Suprapubic skin (tissue), 4 donors: Measurements from ENCODE around the gene CNP. TPM values are rescaled to one million over a fixed set of nuclear protein-coding genes. Genes with fewer than 3 reads are reported as not detected.

Experiments
- DNase-seq, 2 donors: peaks; one replicate each; pipeline ENCODE4 v3.0.0-alpha.2; 2019; ENCODE audit warnings: low spot score in 2 of 2
- H3K27ac ChIP-seq: fragments of 200-600 bp; sonication (generic); one replicate; pipeline ENCODE4 v1.5.1; 2019
- H3K27me3 ChIP-seq: fragments of 200-600 bp; sonication (generic); one replicate; pipeline ENCODE4 v1.5.1; 2019
- H3K36me3 ChIP-seq: fragments of 200-600 bp; sonication (generic); one replicate; pipeline ENCODE4 v1.5.1; 2019
- H3K4me1 ChIP-seq: fragments of 200-600 bp; sonication (generic); one replicate; pipeline ENCODE4 v1.5.1; 2019
- H3K4me3 ChIP-seq: fragments of 200-600 bp; sonication (generic); one replicate; pipeline ENCODE4 v1.5.1; 2019; ENCODE audit warnings: mild to moderate bottlenecking
- H3K9me3 ChIP-seq: fragments of 200-600 bp; sonication (generic); one replicate; pipeline ENCODE4 v1.5.1; 2019
- CTCF ChIP-seq, 2 donors: fragments of 200-600 bp in 1 of 2; fragments of 450-650 bp in 1 of 2; sonication (generic) in 1 of 2; IDR thresholded peaks; one replicate each; pipeline ENCODE4 v1.5.1; 2016 to 2019; ENCODE audit warnings: antibody characterized with exemption in 2 of 2, mild to moderate bottlenecking in 1 of 2, moderate library complexity in 1 of 2
- EP300 ChIP-seq: sonication (generic); formaldehyde crosslinking; IDR thresholded peaks from one replicate; pipeline ENCODE4 v1.6.1; 2017; ENCODE audit warnings: antibody characterized with exemption
- POLR2A ChIP-seq, 2 donors: fragments of 450-650 bp; IDR thresholded peaks; one replicate each; pipeline ENCODE4 v1.6.1; 2017; ENCODE audit warnings: antibody characterized with exemption in 2 of 2, mild to moderate bottlenecking in 2 of 2, moderate library complexity in 2 of 2
- POLR2AphosphoS5 ChIP-seq, 3 donors: sonication (generic); formaldehyde crosslinking; IDR thresholded peaks; one replicate each; pipeline ENCODE4 v1.6.1; 2017; ENCODE audit warnings: antibody characterized with exemption in 3 of 3
- WGBS: methylation state at CpG from one replicate; pipeline ENCODE4 v1.1.5; 2018; 5-methylcytosine and 5-hydroxymethylcytosine counted together
- total RNA-seq, 4 donors: library from RNA; depleted of rRNA; stranded (reverse); fragments of >200 nt; gene quantifications; one replicate each; pipeline ENCODE4 v1.1.0, GENCODE V29; 2016

The CNP gene
- total RNA-seq, 4 donors from 2014 or later: 44.3 to 55.1 (median 47.3) TPM

DNA sequence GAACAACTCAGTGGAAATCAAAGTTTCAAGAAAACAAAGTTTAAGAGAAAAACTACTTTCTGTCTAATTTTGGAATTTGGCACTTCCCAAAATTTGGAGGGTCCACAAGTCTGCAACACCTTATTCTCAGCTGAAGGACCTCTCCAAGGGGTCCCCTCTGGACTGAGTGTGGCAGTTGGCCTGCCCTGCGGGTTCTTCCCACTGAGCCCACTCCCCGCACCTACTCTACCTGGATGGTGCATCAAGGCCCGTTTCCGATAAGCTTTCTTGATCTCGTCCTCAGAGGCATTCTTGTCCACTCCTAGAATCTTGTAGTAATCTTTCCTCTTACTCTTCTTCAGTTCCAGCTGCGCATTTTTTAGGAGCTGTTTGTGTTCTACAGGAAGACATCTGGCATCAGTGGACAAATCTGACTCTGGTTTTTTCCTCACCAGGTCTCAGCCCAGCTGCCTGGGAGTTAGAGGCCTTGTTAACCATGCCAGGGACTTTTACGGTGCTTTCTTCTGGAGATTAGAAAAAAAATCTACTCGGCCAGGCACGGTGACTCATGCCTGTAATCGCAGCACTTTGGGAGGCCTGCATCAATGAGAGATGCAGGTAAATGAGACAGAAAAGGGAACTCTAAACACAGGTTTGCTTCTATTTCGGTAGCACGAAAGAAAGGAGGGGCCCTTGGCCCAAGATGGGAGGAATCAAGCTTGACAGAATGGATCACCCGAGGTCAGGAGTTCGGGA is 15.6 kb downstream of the CNP start:
- TF ChIP-seq POLR2A (IDR thresholded peaks at IDR 0.05): no peak
- no peak for TF ChIP-seq POLR2AphosphoS5 (IDR thresholded peaks at IDR 0.05)
- no peaks in the 10 kb centered on the region for H3K9me3 ChIP-seq
- H3K36me3 ChIP-seq: peaks cover 72% of the 10 kb centered on the region
- H3K27me3 ChIP-seq: no peaks in the 10 kb centered on the region
- DNase-seq: peak in 1 of 2 donors; percentile 52
- H3K4me1 ChIP-seq: peaks cover 13% of the 10 kb centered on the region
- H3K4me3 ChIP-seq: no peak overlapping the region
- WGBS: 59% methylated on average over 14 of the region's 14 CpGs
- H3K27ac ChIP-seq: no peak overlapping the region

DNA sequence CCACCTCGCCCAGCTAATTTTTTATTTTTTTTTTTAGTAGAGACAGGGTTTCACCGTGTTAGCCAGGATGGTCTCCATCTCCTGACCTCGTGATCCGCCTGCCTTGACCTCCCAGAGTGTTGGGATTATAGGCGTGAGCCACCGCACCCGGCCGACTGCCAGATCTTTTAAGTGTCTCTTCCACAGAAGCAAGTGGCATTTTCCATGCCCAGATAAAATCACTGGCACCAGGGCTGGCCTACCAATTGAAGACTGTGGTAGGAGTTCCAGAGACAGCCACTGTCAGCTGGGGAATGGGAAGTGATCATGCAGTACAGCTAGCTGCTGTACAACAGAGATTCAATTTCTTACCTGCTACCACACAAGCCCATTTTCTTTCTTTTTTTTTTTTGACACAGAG is 17.9 kb downstream of the CNP start:
- no peak for TF ChIP-seq POLR2AphosphoS5 (IDR thresholded peaks at IDR 0.05)
- TF ChIP-seq POLR2A (IDR thresholded peaks at IDR 0.05): no peak
- TF ChIP-seq CTCF (IDR thresholded peaks at IDR 0.05): no peak
- TF ChIP-seq EP300: no peak
- H3K27ac ChIP-seq: no peak overlapping the region
- no peaks in the 10 kb centered on the region for H3K27me3 ChIP-seq
- 95% methylated on average over 8 of the region's 8 CpGs for WGBS
- no peaks in the 10 kb centered on the region for H3K9me3 ChIP-seq
- H3K4me3 ChIP-seq: no peak overlapping the region
- H3K36me3 ChIP-seq: peaks cover 77% of the 10 kb centered on the region
- DNase-seq: peak in 1 of 2 donors; percentile 22
- H3K4me1 ChIP-seq: no peaks in the 10 kb centered on the region

GRCh38 chr17:41985919-41986318 is 19.3 kb downstream of the CNP start:
- peaks cover 78% of the 10 kb centered on the region for H3K36me3 ChIP-seq
- H3K27ac ChIP-seq: no peak overlapping the region
- no peaks in the 10 kb centered on the region for H3K4me1 ChIP-seq
- no peaks in the 10 kb centered on the region for H3K27me3 ChIP-seq
- no peak for DNase-seq
- no peak for TF ChIP-seq CTCF (IDR thresholded peaks at IDR 0.05)
- TF ChIP-seq EP300: no peak
- no peak for TF ChIP-seq POLR2AphosphoS5 (IDR thresholded peaks at IDR 0.05)
- TF ChIP-seq POLR2A (IDR thresholded peaks at IDR 0.05): no peak
- no peaks in the 10 kb centered on the region for H3K9me3 ChIP-seq
- no peak overlapping the region for H3K4me3 ChIP-seq
- WGBS: 86% methylated on average over 8 of the region's 8 CpGs

DNA sequence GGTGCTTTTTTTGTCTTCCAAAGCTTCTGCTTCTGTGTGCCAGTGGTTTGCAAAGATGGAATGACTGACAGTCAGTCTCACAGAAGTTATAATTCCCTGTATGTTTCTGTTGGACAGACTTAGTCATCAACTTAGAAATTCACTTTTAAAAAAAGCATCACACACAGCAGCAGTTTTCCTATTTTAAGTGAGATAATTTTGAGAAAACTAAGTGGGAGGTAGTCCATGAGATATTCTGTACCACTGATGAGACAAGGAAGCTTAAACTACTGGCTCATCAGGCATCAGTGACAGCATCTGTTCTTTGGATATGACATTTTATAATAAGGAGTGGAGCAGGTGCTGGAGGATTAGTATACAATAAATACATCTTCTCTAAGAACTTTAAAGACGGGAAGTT is 20.0 kb downstream of the CNP start:
- H3K4me1 ChIP-seq: no peaks in the 10 kb centered on the region
- no peaks in the 10 kb centered on the region for H3K9me3 ChIP-seq
- TF ChIP-seq EP300 (no peak), POLR2A (IDR thresholded peaks at IDR 0.05) (no peak)
- no peaks in the 10 kb centered on the region for H3K27me3 ChIP-seq
- H3K36me3 ChIP-seq: peaks cover 78% of the 10 kb centered on the region
- H3K4me3 ChIP-seq: no peak overlapping the region
- no peak for DNase-seq
- WGBS: 87% methylated on average over 1 of the region's 1 CpG
- H3K27ac ChIP-seq: no peak overlapping the region

GRCh38 chr17:41987642-41988041 is 21.0 kb downstream of the CNP start:
- no peaks in the 10 kb centered on the region for H3K27me3 ChIP-seq
- H3K36me3 ChIP-seq: peaks cover 81% of the 10 kb centered on the region
- 74% methylated on average over 3 of the region's 3 CpGs for WGBS

More at GRCh38 chr17:41987642-41988041, 21.0 kb downstream of the CNP start:
- TF ChIP-seq CTCF (IDR thresholded peaks at IDR 0.05): no peak
- no peak for TF ChIP-seq POLR2A (IDR thresholded peaks at IDR 0.05)
- TF ChIP-seq POLR2AphosphoS5 (IDR thresholded peaks at IDR 0.05): no peak
- TF ChIP-seq EP300: no peak
- Histone ChIP-seq H3K9me3 (no peaks in the 10 kb centered on the region), H3K4me1 (no peaks in the 10 kb centered on the region), H3K4me3 (no peak overlapping the region), H3K27ac (no peak overlapping the region)
- peak in 1 of 2 donors; percentile 26 for DNase-seq
